Effector CD4-positive, alpha-beta T cell (primary cell): ENCODE measurements around the gene SIX5.
A peak's percentile ranks its signal among the peaks of the same experiment; 100 is the strongest.
"Not testable (repeated sequence)": the region's sequence is repeated elsewhere in the genome, so short reads cannot be mapped to it uniquely, and the experiment has no call there.

Experiments used
- DNase-seq: peaks from one replicate; pipeline ENCODE4 v3.0.0-alpha.2; 2020
- total RNA-seq: gene quantifications from one replicate; lab custom pipeline; 2026; lab: John Stamatoyannopoulos, UW

SIX5 gene
- 0.56 reads per million for total RNA-seq

GRCh38 chr19:45768984-45769782 is at the start of gene SIX5:
Gene SIX5, minus strand, starts transcription at chr19:45769252. Its CDS starts 408 bp downstream, at chr19:45768844.
- DNase-seq, result peak; percentile 88

- no peak for DNase-seq
Observed at GRCh38 chr19:45817725-45818301, 48.8 kb upstream of the SIX5 start.

DNA sequence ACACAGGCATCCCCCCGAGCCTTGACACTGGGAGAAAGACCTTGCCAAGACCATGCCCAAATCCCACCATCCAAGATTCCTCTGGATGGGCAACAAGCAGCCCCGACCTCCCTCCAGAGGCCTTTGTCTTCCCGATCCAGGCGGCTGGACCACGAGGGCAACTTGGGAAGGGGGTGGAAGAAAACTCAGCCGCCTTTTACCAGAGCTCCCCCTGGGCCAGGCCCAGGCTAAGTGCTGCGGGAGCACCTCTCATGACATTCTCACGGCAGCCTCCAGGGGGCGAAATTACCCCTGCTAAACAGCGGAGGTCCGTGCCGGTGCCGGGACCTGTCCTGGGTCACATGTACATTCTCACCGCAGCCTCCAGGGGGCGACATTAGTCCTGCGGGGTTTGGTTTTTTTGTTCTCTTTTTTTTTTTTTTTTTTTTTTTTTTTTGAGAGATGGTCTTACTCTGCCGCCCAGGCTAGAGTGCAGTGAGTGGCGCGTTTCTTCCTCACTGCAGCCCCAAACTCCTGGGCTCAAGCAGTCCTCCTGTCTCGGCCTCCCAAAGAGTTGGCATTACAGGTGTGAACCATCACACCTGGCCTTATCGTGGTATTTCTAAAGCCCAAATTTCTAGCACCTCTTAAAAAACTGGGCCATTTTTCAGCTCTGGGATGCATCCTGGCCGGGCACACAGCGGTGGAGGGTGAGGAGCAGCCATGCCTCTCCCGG is 48.1 kb upstream of the SIX5 start:
- DNase-seq, result peak; percentile 95

DNA sequence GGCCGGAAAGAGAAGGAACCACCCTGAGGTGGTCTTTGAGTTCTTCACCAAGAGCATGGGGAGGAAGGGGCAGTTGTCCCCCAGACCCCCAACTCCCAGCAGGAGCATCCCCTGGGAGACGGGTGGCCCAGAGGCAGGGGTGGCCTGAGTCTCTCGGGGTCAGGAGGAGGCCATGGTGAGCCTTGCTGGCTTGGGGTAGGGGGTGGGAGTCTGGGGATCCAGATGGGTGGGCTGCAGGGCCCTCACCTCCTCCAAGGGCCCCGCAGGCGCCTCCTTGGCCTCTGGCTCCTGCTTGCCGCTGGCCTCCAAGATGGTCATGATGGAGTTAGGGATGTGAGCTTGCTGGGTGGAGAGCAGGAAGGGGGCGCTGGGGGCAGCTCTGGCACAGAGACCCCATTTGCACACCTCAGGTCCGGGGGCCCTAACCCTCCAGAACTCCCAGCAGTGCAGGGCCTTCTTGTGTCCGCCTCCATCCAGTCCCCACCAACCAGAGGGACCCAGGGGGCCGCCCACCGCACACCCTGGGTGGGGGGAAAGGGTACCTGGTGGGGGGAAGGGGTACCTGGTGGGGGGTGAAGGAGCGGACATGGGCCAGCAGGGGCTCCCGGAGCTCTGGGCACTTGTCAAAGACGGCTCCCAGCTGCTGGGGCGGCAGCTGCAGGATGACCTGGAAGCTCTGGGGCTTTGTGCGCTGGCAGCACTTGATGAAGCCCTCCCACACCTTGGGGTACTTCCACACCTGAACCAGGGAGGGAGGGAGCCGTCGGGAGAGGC is 47.4 kb upstream of the SIX5 start:
- no peak for DNase-seq

DNA sequence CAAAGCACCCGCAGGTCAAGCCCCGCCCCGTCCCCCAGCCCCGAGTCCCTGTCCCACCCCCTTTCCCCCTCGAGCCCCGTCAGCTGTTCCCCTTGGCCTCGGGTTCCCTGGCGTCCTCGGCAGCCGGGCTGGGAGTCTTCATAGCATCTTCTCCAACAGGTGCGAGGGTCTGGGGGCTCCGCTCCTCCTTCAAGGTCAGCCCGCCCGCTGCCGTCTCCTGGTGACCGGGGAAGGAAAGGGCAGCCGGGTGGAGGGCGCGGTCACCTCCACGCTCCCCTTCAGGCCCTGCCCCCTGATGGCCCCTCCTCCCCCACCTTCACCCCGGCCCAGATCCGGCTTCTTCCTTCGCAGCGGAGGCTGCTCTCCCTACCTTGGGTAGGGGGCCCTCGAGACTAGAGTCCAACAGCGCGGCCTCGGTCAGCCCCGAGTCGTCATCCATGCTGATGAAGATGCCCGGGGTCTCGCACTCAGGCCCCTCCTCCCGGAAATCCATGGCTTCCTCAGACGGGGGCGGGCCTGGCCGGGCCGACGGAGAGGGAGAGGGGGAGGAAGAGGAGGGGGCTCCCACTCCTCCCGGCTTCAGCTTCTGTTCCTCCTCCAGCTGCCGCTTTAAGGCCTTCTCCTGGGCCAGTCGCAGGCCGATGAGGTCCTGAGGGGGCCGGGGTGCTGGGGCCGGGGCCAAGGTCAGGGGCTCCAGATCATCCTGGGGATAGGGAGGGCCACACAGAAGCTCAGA is 46.6 kb upstream of the SIX5 start:
- DNase-seq, result no peak

- no peak for DNase-seq
Observed at GRCh38 chr19:45814851-45815480, 45.9 kb upstream of the SIX5 start, which contains the start of gene RSPH6A. Gene RSPH6A, minus strand, starts transcription at chr19:45815308. Its CDS starts 132 bp downstream, at chr19:45815176.

DNA sequence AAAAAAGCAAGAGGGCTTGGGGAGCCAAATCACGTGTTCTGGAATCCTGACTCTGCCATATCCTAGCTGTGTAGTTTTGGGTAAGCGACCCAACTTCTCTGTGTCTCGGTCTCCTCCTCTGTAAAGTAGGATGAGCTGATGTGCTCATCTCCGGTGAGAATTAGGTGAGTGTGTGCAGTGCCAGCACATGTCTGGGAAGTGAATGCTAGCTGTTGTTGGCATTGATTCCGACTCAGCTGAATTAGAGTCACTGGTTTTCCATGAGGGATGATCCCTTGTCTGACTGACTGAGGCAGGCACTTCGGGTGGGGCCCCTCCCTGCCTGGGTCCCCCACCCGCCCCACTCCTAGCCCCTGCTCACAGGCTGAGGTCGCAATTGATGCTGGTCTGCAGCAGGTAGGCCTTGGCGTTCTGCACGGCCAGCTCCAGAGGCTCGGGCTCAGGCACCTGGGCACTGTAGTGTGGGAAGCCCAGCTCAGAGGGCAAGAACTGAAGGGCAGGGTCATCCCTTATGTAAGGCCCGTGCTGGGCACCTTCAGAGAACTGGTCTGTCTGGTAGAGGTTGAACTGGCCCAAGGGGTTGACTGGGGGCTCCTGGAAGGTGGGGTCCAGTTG is 45.2 kb upstream of the SIX5 start:
- no peak for DNase-seq

DNA sequence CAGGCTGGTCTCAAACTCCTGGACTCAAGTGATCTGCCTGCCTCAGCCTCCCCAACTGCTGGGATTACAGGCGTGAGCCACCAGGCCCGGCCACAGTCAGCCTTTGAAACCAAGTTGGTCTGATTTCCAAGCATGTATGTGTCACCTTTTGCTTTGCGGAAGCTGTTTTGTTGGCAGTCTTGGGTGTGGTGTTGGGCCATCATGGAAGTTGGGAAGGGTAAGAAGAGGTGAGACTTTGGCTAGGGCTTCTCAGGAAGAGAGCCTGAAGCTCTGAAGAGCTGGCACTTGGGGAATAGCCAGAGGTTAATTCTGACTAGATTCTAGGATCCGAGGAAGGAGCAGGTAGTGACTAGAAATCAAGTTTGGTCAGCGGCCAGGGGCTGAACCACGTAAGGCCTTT is 43.2 kb upstream of the SIX5 start:
- DNase-seq, result no peak

- no peak for DNase-seq
Observed at GRCh38 chr19:45809643-45810159, 40.6 kb upstream of the SIX5 start.

- no peak for DNase-seq
Observed at GRCh38 chr19:45805719-45806118, 36.7 kb upstream of the SIX5 start.

GRCh38 chr19:45804959-45805230 is 35.8 kb upstream of the SIX5 start:
- DNase-seq, result no peak

- DNase-seq, result no peak
Observed at GRCh38 chr19:45804140-45804958, 35.3 kb upstream of the SIX5 start.

- DNase-seq, result no peak
Observed at GRCh38 chr19:45801603-45802175, 32.6 kb upstream of the SIX5 start.

- no peak for DNase-seq
Observed at GRCh38 chr19:45800070-45800553, 31.1 kb upstream of the SIX5 start.

GRCh38 chr19:45799541-45799940 is 30.5 kb upstream of the SIX5 start:
- not testable (repeated sequence) for DNase-seq

- peak; percentile 53 for DNase-seq
Observed at GRCh38 chr19:45798995-45799517, 30.0 kb upstream of the SIX5 start.

DNA sequence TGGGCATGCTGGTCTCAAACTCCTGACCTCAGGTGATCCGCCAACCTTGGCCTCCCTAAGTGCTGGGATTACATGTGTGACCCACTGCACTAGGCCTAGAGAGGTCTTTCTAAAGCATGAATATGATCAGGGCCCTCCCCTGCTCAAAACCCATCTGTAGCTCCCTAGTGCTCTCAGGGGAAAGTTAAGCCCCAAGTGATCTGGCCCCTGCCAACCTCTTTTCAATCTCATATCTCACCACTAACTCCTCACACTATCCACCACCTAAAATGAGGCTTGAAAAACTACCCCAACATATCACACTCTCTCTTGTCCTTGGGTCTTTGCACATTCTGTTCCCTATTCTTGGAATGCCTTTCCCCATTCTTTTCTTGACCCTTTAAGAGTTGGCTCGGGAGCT is 25.6 kb upstream of the SIX5 start:
- DNase-seq, result no peak

DNA sequence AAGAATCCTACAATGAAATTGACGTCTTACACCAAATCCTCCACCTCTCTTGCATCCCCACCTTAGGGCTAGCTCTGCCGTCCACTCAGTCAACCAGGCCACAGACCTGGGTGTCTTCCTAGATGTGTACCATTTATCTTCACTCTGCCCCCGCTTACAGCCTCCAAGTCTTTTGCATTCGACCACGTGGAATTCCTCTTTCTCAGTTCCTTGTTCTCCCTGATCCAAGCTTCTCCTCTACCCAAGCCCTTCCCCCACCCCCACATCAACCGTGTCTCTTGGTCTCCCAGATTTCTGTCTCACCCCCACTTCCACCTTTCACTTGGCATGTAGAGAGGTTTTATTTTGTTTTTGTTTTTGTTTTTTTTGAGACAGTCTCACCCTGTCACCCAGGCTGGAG is 24.8 kb upstream of the SIX5 start:
- DNase-seq, result no peak

GRCh38 chr19:45793178-45793564 is 24.1 kb upstream of the SIX5 start:
- no peak for DNase-seq
